AG09319 (cell line): ENCODE results near the gene RAD51B.
"Not testable (repeated sequence)": the region's sequence is repeated elsewhere in the genome, so short reads cannot be mapped to it uniquely, and the experiment has no call there.

ENCODE experiments used
- DNase-seq: peaks from one replicate; pipeline ENCODE4 v3.0.0-alpha.2; 2010; ENCODE audit warnings: low read depth; ENCODE audit errors: extremely low read depth
- CTCF ChIP-seq: IDR thresholded peaks from 2 replicates; pipeline ENCODE4 v1.5.1; 2011; ENCODE audit warnings: low read depth, mild to moderate bottlenecking, inconsistent platforms, low read length, moderate library complexity

RAD51B gene

GRCh38 chr14:68658029-68658509 is 838.5 kb downstream of the RAD51B start:
- no peak for TF ChIP-seq CTCF
- no peak for DNase-seq

- no peak; the same call in 1 of the 2 replicates for TF ChIP-seq CTCF
- DNase-seq, result no peak
Observed at GRCh38 chr14:68658943-68659931, 839.7 kb downstream of the RAD51B start.

GRCh38 chr14:68660495-68660894 is 840.9 kb downstream of the RAD51B start:
- DNase-seq, result no peak

GRCh38 chr14:68661226-68662225 is 841.9 kb downstream of the RAD51B start:
- no peak for TF ChIP-seq CTCF
- DNase-seq, result no peak

More at GRCh38 chr14:68660495-68660894, 840.9 kb downstream of the RAD51B start:
- no peak for TF ChIP-seq CTCF

GRCh38 chr14:68662392-68662791 is 842.8 kb downstream of the RAD51B start:
- DNase-seq, result no peak
- no peak for TF ChIP-seq CTCF

GRCh38 chr14:68662826-68663225 is 843.2 kb downstream of the RAD51B start:
- DNase-seq, result not testable (repeated sequence)

- no peak for TF ChIP-seq CTCF
- DNase-seq, result no peak
Observed at GRCh38 chr14:68663385-68664076, 844.0 kb downstream of the RAD51B start.
